CD4-positive, alpha-beta T cell treated with Interleukin-15 for 4 hours (primary cell): ENCODE measurements around the gene GOLGA3.
"Not testable (repeated sequence)": the region's sequence is repeated elsewhere in the genome, so short reads cannot be mapped to it uniquely, and the experiment has no call there.

Experiments
- DNase-seq: peaks from one replicate; pipeline ENCODE4 v3.0.0-alpha.2; 2020; ENCODE audit warnings: low spot score

The GOLGA3 gene

DNA sequence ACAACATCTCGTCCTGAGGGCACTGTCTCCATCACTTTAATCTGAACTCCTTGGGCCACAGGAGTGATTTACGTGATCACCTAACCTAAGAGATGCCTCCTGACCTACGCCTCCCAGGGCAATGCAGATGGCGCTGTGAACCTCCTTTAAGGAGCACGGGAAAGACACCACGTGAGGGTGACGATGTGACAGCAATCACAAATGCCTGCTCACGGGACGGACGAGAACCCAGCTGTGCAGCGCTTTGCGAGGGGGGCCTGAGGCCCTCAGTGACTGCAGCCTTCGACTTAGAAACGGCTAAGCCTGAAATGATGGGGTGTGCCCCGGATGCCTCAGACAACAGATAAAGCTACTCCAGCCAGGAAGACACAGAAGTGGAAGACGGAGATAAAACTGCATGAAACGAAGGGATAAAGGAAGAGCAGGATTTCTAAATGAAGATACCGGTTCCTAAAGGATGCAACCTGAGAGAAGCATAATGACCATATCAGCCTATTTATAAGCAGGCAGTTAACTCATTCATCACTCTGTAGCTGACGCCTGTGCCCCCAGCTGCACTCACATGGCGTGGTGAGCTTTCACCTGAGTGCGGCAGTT lies 13.9 kb upstream of the GOLGA3 start:
- no peak for DNase-seq

DNA sequence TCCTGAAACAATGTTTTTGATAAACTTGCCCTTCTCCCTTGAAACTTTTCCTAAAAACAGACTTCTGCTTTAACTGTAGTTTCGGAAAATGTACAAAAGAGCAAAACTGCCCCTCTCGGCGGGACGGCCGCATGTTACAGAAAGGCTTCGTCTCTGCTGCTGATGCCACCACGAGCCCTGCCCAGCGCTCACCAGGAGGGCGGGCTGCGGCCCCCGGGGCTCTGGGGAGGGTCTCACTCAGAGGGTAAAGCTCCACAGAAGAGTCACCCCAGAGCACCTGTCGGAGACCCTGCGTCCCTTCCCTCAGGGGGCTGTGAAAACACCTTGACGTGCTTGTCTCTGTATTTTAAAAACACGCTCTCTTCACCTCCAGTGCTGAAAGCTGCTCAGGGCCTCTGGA lies 12.5 kb upstream of the GOLGA3 start:
- no peak for DNase-seq

DNA sequence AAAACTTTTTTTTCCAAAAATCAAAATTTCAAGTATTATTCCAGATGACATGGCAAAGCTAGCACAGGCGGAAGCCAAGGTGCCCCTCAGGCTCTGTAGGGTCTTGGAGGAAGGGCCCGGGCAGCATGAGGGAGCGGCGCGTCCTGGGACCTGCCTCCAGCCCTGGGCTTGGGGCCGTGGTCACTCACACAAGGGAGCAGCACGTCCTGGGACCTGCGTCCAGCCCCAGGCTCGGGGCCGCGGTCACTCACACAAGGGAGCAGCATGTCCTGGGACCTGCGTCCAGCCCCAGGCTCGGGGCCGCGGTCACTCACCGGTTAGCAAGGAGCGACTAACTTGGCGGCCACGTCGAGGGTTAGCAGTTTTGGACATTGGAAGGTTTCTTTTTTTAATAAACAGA lies 11.9 kb upstream of the GOLGA3 start:
- DNase-seq, result no peak

DNA sequence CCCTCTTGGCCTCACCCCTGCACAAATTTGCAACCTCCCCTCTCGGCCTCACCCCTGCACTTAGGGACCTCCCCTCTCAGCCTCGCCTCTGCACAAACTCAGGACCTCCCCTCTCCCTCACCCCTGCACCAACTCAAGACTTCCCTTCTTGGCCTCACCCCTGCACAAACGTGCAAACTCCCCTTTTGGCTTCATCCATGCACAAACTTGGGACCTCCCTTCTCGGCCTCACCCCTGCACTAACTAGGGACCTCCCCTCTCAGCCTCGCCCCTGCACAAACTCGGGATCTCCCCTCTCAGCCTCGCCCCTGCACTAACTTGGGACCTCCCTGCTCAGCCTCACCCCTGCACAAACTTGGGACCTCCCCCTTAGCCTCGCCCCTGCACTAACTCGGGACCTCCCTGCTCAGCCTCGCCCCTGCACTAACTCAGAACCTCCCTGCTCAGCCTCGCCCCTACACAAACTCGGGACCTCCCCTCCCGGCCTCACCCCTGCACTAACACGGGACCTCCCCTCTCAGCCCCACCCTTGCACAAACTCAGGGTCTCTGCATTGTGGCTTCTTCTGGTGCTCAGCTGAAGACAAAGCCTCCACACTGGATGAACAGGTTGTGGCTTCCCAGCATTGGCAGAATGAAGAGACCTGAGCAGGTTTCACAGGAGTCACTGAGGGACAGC lies 11.0 kb upstream of the GOLGA3 start:
- no peak for DNase-seq

DNA sequence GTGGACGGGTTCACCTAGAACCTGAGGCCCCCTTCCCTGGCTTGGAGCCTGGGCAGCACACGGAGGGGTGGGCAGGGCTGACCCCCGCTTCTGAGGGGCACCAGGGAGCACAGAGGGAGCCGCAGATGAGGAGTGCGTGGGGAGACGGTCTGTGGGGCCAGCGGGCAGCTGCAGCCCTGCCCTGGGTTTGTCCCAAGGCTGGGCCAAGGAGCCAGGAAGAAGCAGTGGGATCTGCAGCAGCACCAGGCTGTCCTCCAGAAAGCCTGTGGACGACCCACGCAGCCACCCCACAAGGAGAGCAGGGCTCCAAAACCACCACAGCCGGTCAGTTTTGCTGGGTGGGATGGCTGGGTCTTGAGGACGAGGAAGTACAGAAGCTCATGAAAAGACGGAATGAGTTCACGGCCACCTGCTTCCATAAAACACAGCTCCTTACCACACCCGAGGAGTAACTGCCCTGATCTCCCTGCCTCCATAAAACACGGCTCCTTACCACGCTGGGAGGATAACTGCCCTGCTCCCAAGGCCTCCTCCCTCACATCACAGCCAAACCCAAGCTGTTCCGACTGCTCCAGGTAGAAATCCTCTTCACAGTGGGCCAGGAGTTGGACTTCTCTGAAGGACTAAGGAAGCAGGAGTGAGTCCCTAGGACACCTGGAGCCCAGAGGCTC lies 9.9 kb upstream of the GOLGA3 start:
- no peak for DNase-seq

DNA sequence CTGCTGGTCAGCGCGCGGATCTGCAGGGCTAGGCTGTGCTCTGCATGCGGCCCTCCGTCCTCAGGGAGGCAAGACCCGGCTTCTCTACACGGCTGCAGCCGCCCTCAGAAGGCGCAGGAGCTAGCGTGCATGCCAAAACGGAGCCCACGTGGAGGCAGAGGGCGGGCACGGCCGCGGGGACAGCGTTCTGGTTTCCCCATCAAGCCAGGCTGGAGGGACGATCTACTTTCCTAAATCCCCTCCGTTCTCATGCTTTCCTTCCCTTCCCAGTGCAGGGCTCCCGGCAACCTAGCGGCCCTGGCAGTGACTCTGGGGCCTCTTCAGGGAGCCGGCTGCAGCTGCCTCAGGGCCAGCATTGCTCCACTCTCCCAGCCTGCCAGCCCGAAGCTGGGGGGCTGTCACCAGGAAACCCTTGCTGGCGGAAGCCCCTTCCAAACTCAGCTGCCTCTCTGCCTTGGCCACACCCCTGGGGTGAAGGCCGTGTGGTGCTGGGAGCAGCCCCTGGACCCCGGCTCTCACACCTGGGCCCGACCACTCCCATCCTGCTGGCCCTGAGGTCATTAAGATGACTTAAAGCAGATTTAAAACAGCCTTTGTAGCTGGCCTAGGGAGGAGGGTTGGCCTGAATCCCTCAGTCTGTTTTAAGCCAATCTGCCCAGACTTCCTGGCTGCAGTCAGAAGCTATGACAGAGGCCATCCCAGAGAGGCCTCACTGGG lies 9.2 kb upstream of the GOLGA3 start:
- DNase-seq, result no peak

DNA sequence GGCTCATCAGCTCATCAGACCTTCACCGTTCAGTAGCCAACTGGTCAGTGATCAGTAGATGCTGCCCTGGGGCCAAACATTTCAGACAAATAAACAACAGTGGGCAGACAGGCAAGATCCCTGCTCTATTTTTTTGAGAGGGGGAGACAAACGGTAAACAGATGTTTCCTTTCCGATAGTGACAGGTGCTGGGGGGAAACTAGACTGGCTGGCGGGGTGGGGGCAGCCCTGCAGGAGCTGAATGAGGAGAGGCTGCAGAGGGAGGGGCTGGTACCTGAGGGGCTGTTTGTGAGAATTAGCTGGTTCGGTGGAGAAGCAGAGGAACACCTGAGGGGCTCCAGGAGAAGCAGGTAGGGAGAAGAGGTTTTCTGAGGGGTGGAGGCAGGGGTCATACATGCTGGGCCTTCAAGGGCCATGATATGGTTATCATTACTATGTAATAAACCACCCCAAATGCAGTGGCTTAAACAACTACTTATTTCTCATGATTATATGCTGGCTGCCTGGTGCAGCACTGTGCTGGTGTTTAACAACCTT lies 8.2 kb upstream of the GOLGA3 start:
- no peak for DNase-seq

DNA sequence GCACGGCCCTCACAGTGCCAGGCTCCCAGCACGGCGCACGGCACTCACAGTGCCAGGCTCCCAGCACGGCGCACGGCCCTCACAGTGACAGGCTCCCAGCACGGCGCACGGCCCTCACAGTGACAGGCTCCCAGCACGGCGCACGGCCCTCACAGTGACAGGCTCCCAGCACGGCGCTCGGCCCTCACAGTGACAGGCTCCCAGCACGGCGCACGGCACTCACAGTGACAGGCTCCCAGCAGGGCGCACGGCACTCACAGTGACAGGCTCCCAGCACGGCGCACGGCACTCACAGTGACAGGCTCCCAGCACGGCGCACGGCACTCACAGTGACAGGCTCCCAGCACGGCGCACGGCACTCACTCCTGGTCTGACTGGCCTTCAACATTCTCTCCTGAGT lies 7.6 kb upstream of the GOLGA3 start:
- DNase-seq, result not testable (repeated sequence)

DNA sequence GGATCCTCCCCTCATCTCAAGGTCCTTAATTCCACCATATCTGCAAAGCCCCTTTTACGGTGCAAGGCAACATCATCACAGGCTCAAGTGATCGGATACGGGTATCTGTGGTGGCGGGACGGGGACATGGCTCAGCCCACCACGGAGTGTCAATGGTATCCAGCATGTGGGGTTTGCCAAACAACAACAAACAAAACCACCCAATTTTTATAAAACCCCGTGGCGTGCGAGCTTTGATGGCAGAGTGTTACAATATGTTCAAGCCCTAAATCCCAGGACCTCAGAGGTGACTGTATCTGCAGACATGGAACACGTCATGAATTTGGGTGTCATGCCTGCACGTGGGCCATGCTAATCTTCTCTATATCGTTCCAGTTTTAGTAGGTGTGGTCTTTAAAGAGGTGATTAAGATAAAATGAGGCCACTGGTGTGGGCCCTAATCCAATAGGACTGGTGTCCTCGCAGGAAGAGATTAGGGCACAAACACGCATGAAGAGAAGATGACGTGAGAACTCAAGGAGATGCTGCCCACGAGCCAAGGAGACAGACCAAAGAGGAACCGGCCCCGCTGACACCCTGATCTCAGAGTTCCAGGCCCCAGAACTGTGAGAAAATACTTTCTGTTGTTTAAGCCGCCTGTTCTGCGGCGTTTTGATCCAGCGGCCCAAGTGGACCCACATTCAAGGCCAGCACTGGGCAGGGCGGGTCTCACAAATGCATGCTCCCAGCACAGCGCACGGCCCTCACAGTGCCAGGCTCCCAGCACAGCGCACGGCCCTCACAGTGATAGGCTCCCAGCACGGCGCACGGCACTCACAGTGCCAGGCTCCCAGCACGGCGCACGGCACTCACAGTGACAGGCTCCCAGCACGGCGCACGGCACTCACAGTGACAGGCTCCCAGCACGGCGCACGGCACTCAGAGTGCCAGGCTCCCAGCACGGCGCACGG lies 6.7 kb upstream of the GOLGA3 start:
- no peak for DNase-seq

DNA sequence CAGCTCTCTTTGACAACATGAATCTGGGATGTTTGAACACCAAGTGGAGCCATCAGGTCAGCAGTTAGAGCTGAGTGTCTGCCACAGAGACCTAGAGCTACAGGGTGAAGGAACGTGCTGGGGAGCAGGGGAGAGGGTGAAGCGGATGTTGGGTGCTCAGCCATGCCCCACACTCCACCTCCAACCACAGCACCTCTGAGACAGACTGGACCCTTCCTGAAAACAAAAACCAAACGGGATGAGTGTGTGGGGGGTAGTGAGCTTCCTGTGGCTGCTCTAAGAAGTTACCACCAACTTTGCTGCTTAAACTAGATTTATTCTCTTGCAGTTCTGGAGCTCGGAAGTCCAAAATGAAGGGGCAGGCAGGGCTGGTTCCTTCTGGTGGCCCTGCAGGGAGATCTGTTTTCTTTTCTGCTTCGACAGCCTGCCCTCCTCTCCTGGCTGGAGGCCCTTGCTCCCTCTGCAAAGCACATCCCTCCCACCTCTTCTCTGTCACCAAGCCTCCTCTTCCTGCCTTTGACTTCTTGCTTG lies 5.6 kb upstream of the GOLGA3 start:
- DNase-seq, result no peak

DNA sequence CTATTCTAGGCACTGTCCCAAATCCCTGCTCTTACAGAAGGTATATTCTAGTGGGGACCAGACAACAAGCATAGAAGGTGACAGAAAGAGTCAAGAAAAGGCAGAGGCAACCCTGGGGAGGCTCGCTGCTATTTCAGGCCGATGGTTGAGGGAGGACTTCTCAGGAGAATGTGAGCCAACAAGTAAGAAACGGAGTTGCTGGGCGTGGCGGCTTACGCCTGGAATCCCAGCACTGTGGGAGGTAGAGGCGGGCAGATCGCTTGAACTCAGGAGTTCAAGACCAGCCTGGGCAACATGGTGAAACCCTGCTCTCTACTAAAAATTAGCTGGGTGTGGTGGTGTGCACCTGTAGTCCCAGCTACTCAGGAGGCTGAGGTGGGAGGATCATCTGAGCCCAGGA lies 4.7 kb upstream of the GOLGA3 start:
- DNase-seq, result no peak

DNA sequence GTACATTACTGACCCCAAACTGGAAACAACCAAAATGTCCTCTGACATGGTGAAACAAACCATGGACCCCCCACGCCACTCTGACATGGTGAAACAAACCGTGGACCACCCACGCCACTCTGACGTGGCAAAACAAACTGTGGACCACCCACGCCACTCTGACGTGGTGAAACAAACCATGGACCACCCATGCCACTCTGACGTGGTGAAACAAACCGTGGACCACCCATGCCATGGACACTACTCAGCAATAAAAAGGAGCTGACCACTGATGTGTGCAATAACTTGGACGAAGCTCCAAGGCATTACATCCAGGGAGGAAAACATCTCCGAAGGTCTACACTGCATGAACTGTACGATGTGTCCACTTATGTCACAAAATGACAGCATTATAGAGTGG lies 3.1 kb upstream of the GOLGA3 start:
- DNase-seq, result no peak

DNA sequence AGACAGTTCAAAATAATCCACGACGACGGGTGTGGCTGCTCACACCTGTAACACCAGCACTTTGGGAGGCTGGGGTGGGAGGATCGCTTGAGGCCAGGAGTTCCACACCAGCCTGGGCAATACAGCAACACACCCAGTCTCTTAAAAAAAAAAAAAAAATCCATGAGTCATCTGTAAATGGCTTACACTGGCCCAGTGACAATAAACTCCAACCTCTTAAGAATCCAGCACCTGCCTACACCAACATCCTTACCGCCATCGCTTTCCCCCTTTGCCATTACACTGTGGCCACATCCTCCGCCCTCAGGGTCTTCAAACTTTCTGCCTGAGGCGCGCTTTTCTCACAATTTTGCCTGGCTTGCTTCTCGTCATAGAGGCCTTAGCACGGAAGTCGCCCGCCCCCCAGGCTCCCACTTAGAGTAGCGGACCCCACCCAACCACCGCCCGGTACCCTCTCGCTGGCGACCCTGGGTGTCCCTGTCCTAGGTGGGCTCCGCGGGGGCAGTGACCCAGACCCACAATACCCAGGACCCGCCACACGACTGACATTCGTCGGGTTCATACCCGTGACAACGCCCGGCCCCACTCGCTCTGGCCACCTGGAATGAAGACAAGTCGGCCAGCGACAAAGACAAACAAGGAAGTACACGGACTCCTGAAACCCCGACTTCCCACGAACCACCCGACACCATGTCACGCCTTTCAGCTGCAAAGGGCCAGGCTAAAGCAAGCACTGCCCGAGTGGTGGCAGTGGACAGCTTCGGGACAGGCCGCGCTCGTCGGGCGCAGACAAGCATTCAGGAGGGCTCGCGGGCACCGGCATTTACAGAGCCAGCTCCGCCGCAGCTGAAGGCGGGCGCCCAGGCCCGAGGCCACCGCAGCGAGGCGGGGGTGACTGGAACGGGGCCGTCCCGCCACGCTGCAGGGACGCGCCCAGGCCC lies 636 bp downstream of the GOLGA3 start:
- no peak for DNase-seq

DNA sequence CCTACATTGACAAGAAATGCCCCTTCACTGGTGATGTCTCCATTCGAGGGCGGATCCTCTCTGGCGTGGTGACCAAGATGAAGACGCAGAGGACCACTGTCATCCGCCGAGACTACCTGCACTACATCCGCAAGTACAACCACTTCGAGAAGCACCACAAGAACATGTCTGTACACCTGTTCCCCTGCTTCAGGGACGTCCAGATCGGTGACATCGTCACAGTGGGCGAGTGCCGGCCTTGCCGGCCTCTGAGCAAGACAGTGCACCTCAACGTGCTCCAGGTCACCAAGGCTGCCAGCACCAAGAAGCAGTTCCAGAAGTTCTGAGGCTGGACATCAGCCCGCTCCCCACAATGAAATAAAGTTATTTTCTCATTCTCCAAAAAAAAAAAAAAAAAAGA lies 2.8 kb downstream of the GOLGA3 start:
- DNase-seq, result no peak

DNA sequence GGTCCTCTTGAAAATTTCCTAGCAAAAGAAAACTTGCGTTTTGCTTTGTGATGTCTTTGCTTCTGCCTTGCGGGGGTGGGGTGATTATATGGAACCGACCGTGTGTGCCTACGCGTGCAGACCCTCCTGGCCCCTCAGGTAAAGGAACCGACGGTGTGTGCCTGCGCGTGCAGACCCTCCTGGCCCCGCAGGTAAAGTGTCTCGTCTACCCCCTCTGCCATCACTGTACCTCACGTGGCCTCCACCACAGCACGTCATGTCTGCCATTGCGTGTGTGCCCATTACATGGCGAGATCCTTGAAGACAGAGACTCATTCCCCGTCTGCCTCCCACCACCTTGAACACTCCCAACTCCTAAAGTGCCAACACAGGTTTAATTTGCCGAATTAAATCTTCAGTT lies 3.6 kb downstream of the GOLGA3 start:
- DNase-seq, result no peak

DNA sequence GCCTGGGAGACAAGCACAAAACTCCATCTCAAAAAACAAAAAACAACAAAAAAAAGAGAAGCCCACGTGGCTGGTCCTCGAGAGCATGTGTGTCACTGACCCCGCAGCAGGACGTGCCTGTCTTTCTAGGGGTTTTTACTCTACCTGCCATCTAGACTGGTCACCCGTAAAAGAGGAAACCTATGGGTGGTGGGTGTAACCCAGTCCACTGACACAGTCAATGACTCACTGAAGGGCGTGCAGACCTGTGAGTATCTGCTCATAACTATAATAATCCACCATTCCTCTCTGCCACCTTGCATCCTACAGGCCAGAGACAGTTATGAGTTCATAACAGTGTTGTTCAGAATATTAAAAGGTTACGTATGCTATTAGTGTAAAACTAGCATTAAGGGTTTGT lies 4.6 kb downstream of the GOLGA3 start:
- no peak for DNase-seq

DNA sequence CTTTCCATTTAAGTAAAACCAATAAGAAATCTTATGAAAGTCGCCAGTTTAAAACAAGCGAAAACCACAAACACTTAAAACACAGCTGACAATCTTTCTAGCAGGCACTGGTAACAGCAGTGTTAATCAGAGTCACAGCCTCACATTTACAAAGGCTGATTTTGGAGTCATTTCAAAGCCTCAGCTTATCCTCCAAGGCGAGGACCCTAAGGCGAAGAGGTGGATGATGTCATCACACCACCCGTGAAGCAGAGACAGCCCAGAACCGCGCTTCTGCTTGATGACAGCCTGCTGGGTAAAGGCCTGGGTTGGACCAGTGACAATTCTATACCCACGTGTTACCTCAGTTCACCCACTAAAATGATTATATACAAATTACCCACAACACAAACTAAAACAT lies 10.1 kb downstream of the GOLGA3 start:
- peak; percentile 13 for DNase-seq

DNA sequence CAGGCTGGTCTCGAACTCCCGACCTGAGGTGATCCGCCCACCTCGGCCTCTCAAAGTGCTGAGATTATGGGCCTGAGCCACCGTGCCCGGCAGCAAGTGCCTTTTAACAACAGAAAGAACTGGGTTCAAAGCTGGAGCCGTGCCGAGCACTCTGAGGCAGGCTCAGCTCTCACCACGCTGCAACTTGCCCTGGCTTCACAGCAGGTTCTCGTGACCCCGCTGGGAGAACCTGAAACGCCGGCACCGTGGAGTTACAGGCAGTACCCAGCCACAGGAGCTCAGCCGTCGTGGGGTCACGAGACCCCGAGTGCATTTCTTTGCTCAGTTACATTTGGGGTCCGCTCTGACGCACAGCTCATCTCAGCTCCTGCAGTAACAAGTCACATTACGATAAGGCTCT lies 14.4 kb downstream of the GOLGA3 start:
- DNase-seq, result no peak

DNA sequence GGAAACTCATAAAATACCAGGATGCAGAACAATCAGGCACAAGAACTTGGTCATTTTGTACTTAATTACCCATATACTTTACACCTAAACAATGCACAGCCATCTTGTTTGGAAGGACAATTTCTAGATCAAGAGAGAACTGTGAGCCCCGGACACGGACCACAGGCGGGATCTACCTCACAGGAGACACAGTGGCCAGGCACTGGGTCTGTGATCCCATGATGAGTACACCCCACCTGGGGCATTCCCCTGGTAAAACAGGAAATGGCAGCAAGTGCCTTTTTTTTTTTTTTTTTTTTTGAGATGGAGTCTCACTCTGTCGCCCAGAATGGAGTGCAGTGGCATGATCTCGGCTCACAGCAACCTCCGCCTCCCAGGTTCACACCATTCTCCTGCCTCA lies 15.2 kb downstream of the GOLGA3 start:
- DNase-seq, result no peak

DNA sequence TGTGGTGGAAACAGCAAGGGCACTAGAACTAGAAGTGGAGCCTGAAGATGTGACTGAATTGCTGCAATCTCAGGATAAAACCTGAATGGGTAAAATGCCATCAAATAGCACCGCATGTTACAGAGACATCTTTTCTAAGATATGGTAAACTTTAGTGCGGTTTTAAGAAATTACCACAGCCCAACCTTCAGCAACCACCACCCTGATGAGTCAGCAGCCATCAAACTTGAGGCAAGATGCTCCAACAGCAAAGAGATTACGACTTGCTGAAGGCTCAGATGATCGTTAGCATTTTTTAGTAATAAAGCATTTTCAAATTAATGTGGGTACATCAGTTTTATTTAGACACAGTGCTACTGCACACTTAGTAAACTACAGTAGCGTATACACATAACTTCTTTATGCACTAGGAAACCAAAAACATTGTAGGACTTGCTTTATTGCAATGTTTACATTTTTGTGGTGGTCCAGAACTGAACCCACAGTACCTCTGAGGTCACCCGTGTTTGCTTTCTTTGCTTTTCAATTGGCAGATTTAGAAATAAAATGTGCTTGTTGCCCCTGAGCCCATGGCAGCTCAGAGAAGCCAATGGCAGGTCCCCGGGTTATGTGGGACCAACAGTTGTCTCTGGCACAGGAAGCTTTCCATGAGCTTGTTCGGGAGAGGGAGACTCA lies 15.9 kb downstream of the GOLGA3 start:
- DNase-seq, result peak; percentile 42
